Measurements from ENCODE around the gene KCNH3.

Gene KCNH3

DNA sequence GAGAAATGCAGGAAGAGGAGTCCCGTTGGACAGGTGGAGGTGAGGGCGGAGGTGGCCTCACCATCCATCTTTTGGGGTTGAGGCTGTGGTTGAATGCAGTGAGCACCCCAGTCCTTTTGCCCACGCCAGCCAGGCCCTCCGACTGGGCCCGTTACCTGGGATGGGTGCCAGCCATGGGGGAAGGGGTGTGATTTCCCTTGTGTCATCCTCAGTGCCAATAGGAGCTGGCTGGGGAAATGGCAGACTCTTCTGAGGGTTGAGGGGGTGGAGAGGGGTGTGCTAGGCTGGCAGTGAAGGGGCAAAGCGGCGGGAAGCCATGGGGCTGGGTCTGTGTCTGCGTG is 9.6 kb downstream of the KCNH3 start:
- no peak for DNase-seq

DNA sequence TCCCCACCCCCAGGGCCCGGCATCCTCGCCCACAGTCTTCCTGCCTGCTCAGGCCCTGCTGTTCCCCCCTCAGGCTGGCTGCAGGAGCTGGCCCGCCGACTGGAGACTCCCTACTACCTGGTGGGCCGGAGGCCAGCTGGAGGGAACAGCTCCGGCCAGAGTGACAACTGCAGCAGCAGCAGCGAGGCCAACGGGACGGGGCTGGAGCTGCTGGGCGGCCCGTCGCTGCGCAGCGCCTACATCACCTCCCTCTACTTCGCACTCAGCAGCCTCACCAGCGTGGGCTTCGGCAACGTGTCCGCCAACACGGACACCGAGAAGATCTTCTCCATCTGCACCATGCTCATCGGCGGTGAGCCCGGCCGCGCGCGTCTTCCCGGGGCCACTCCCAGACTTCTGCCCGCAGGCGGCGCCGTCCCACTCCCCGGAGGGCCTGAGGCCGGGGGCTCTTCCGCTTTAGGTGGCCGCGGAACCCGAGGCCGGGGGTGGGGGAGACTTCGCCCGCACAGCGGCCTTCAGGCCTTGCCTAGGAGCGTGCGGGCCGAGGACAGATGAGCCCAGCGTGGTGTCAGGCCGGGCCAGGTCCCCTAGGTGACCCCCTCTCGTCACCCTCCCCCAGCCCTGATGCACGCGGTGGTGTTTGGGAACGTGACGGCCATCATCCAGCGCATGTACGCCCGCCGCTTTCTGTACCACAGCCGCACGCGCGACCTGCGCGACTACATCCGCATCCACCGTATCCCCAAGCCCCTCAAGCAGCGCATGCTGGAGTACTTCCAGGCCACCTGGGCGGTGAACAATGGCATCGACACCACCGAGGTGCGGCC is 10.2 kb downstream of the KCNH3 start:
- no peak for DNase-seq

DNA sequence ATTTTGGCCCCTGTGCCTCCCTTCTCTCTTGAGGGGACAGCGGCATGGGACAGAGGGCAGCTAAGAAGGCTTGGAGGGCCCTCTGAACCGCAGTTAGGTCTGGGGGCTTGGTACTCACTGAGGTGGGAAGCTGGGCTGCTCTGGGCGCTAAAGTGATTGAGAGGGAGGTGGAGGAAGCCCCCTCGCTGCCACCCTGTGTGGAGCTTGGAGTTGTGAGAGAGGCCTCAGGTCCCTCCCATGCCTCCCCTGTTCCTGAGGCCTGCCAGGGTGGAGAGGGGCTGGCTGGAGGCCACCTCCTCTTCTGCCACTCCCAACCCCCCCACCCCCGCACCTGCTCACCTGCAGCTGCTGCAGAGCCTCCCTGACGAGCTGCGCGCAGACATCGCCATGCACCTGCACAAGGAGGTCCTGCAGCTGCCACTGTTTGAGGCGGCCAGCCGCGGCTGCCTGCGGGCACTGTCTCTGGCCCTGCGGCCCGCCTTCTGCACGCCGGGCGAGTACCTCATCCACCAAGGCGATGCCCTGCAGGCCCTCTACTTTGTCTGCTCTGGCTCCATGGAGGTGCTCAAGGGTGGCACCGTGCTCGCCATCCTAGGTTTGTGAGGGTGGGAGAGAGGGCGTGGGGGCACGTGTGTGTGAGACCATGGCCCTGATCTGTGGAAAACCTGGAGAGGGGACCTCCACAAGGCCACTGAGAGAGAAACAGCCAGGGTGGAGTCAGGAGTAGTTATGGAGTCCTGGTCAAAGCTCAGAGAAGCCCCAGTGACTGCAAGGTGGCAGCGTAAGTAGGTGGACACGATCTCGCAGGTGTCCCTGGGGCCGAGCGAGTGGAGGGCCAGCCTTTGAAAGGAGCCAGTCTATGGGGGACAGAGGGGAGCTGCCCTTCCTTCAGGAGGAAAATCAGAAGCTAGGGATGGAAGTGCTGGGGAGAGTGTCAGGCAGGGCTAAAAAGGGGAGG is 11.2 kb downstream of the KCNH3 start:
- peak; percentile 83 for DNase-seq

DNA sequence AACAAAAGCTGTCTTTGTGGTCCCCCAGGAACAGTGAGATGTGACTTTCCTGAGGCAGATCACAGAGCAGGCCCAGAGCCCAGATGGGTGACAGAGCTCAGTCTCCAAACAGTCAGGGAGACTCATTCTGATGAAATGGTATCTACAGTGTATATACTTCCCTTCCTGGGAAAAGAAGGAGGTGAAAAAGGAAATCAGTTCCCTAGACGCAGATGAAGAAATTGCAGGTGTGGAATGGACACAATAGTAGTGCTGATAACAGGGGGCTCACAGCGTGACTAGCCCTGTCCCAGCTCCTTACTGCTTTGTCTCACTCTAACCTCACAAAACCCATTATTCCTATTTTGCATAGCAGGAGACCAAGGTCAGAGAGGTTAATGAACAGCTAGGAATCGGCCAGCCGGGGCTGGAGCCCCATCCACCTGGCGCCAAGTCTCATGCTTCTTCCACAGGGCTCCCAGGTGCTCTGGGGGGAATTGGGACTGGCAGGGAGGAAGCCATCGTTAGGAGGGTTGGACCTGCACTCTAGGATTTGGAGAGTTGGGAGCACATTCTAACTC is 11.9 kb downstream of the KCNH3 start:
- no peak for DNase-seq

DNA sequence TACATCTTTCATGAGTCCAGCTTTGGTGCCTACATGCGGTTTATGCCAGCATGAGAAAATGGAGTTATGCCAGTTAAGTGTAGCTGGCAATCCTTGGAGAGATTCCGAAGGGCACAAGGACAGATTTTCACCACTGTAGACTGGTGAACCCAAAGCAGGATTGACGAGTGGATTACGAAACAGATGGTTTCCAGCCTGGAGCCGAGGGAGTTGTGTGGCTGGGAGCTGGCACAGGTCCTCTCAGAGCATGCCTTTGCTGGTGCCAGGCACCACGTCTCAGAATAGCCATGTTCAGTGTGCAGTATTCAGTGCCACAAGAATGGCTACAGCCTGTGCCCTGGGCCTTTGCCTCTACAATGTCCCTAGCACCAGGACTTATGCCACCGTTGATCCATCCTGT is 13.2 kb downstream of the KCNH3 start:
- no peak for DNase-seq

DNA sequence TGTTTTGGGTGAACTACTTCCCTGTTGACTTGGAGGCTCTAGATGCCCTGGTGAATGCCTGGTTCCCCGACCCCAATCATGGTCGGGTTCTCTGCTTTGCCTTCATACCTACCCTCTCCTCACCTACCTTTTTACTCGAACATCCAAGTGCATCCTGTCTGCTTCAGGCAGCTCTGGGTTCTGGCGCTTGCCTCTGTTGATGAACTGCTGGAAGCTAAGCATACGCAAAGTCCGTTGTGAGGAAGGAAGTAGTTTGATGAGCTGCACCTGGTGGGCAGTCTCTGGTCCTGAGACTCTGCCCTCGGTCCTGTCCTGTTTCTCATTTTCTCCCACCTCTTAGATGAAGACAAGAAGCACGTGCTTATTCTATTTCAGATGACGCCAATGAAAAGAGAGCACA is 13.6 kb downstream of the KCNH3 start:
- DNase-seq = no peak

DNA sequence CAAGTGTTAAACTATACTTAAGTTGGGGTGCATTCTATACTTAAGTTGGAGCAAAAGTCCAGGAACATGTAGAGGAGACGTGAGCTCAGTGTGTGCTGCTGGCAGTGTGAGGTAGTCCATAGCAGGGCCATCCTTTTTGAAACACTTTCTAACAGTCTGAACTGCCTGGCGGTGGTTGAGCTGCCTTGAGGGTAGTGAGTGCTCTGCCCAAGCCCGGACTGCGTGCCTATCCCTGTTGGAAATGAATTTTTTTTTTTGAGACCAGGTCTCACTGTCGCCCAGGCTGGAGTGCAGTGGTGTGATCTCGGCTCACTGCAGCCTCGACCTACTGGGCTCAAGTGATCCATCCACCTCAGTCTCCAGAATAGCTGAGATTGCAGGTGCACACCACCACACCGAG is 14.1 kb downstream of the KCNH3 start:
- no peak for DNase-seq

DNA sequence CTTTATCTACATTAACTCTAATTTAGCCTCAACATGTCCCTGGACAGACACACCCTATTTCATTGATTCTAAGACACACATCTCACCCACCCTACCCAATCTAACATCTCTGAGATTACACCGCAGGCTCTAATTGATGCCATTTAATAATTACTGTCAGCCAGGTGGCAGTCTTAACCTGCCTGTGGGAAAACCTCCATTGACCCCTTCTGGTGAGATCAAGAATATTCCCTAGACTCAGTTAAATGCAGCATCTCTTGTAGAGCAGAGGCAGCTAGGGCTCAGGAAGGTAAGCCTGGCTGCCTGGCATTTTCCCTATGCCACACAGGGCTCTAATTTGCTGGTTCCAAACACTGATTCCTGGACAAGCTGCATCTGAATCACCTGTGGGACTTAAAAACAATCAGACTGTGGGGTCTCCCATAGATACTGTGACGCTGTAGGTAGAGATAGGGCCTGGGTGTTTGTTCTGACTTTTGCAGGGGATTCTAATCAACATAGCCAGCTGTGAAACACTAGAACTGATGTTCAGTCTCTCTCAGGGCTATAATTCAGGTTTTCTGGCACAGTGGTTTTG is 14.8 kb downstream of the KCNH3 start:
- DNase-seq = peak; percentile 25

DNA sequence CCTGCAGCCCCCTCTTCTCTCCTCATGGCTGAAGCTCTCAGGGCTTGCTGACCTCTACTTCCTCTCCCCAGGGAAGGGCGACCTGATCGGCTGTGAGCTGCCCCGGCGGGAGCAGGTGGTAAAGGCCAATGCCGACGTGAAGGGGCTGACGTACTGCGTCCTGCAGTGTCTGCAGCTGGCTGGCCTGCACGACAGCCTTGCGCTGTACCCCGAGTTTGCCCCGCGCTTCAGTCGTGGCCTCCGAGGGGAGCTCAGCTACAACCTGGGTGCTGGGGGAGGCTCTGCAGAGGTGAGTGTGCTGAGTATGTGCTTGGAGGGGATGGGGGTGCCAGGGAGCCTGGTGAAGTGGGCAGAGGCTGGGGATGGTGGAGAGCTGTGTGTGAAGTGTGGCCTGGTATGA is 15.4 kb downstream of the KCNH3 start:
- DNase-seq = no peak

DNA sequence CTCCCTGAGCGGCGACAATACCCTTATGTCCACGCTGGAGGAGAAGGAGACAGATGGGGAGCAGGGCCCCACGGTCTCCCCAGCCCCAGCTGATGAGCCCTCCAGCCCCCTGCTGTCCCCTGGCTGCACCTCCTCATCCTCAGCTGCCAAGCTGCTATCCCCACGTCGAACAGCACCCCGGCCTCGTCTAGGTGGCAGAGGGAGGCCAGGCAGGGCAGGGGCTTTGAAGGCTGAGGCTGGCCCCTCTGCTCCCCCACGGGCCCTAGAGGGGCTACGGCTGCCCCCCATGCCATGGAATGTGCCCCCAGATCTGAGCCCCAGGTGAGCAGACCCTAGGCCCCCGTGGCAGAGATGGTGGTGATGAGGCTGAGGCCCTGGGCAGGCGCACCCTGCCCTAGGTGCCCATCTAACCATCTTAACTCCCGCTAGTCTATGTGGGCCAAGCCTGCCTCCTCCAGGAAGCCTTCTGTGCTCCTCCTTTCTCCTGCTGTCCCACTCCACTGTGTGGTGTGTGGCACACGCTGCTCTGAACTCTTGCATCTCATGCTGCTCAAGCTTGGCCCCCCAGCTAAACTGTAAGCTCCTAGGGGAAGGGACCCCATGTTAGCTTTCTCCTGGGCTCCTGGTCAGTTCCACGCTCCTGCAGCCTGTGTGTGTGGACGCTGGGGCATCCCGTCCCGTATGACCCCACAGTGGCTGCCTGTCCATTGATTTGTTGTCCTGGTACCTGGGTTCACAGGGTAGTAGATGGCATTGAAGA is 17.0 kb downstream of the KCNH3 start:
- no peak for DNase-seq

DNA sequence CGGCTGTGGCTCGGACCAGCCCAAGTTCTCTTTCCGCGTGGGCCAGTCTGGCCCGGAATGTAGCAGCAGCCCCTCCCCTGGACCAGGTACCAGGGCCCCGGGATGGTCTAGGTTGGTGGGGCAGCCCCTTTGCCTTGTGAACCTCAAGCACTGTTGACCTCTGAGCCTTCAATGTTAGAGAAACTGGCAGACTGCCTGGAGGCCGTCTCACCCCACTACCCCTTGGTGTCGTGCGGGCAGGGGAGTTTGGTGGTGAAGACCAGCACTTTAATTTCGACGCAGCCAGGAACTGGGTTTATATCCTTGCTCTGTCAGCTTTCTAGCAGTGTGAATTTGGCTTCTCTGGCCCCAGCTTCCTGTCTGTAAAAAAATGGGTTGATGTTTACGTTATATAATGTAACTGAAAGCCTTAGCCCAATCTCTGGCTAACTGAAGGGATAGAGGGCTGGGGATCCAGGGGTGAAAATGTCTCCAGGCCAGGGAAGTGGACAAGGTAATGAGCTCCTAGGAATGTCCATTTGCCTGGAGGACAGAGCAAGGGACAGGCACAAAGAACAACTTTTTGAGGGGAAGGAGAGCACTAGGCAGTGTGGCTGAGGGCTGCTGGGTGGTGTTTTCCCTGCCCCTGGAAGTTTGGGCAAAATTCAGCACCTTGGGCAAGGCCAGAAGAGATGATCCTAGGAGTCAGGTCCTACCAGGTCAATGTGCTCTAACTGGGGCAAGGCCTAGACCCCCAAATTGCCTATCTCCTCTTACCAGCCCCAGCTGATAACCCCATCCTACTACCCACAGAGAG is 17.8 kb downstream of the KCNH3 start:
- DNase-seq = no peak

DNA sequence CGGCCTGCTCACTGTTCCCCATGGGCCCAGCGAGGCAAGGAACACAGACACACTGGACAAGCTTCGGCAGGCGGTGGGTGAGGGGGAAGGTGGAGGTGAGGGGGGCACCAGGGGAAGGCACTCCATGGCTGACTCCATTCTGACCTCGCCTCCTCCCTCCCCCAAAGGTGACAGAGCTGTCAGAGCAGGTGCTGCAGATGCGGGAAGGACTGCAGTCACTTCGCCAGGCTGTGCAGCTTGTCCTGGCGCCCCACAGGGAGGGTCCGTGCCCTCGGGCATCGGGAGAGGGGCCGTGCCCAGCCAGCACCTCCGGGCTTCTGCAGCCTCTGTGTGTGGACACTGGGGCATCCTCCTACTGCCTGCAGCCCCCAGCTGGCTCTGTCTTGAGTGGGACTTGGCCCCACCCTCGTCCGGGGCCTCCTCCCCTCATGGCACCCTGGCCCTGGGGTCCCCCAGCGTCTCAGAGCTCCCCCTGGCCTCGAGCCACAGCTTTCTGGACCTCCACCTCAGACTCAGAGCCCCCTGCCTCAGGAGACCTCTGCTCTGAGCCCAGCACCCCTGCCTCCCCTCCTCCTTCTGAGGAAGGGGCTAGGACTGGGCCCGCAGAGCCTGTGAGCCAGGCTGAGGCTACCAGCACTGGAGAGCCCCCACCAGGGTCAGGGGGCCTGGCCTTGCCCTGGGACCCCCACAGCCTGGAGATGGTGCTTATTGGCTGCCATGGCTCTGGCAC is 18.5 kb downstream of the KCNH3 start:
- DNase-seq = no peak

DNA sequence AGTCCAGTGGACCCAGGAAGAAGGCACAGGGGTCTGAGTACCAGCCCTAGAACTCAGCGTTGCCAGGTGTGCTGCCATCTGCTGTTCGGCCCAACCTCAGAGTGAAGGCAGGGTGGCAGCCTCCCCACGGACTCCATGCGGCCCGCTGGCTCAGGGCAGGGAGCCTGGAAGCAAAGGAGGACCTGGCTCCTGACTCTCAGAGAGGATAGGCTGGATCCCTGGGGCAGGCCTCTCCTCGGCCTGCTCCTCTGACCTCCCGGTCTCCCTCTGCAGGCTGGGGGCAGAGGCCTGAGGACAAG is 19.0 kb downstream of the KCNH3 start:
- no peak for DNase-seq

DNA sequence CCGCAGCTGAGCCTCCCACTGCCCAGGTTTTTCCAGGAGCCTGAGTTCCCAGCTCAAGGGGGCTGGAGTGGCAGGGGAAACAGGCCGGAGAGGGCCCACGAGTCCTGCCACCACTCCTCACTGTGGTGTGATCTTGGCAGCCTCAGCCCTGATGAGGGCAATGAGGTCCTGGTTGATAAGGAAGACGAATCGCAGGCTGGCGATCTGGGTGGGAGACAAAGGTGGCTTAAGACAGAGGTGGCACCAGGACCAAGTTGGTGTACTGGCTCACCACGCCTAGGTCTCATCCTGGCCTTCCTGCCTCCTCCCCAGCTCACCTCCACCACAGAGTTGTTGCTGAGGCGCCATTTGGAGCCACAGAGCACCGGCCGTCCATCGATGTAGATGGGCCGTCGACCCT is 19.7 kb downstream of the KCNH3 start:
- no peak for DNase-seq

DNA sequence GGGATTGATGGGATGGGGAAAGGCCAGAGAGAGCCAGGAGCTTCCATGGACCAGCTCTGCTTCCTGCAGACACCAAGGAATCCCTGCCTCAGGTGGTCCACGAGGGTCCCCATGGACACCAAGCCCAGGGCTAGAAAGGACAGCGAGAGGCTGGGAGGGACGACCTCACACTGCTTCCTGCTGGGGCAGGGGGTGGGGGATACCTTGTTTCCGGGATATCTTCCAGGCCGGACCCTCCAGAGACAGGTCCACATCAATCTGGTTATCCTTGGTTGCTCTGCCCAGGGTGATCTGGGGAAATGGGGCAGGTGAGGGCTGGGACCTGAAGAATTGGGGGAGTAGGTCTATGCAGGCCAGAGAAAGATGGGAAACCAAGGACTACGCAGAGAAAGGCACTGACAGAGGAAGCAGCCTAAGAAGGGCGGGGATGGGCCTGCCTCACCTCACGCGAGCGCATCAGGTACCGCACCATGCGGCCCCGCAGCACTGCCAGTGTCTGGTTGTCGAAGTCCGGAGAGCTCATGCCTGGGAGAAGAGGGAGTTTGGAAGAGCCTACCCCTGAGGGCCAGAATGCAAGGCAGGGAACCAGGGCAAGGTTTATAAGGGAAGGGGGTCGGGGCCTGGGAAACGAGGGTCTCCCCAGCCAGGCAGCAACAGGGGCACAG is 20.3 kb downstream of the KCNH3 start:
- no peak for DNase-seq

DNA sequence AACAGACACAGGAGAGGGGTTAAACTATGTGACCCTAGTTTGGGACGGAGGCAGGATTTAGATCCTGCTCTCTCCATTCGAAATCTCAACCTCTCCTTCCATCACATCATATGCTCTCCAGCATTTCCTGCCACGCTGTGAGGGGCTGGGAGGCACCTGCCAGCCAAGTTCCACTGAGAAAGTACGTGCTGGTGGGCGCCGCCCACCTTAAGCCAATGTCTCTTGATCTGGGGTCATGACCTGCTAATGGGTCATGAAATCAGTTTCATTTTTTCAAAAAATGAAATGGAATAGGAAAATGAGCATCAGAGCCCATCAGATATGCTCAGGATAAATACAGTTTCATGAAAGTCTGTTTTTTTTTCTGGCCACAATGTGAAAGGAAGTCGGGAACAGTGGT is 21.9 kb downstream of the KCNH3 start:
- DNase-seq = no peak

DNA sequence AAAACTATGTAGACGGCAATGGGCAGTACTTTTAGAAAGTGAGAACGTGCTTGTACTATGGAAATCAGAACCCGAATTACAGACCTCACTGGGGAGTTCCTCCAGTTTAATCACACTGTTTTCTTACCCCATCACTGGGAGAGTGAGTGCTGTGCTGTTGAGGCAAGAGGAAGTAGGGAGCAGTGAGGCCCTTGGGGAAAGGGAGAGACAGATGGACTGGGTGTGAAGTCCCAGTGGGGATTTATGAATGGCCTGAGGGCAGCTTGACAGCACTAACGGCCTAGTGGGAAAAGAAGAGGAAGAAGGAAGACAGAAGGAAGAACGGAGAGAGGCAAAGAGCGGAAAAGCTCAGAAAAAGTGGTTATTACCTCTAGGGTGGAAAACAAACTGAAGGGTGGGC is 23.4 kb downstream of the KCNH3 start:
- no peak for DNase-seq

DNA sequence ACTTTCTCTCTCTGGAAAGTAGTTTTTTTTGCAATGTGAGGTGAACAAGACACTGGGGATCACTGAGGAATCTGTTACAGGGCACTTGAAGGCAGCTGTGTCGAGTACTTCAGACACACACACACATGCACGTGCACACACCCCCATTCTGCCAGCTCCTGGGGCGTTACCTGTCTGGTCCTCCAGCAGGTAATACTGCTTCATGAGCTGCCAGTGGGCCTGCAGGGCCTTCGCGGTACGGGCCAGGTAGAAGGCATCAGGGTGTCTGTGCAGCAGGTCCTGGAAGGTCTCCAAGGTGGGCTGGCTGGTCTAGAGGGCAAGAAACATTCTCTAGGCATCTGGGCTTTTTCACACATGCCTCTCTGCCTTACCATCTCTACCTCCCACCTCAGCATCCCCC is 24.0 kb downstream of the KCNH3 start:
- DNase-seq = no peak

DNA sequence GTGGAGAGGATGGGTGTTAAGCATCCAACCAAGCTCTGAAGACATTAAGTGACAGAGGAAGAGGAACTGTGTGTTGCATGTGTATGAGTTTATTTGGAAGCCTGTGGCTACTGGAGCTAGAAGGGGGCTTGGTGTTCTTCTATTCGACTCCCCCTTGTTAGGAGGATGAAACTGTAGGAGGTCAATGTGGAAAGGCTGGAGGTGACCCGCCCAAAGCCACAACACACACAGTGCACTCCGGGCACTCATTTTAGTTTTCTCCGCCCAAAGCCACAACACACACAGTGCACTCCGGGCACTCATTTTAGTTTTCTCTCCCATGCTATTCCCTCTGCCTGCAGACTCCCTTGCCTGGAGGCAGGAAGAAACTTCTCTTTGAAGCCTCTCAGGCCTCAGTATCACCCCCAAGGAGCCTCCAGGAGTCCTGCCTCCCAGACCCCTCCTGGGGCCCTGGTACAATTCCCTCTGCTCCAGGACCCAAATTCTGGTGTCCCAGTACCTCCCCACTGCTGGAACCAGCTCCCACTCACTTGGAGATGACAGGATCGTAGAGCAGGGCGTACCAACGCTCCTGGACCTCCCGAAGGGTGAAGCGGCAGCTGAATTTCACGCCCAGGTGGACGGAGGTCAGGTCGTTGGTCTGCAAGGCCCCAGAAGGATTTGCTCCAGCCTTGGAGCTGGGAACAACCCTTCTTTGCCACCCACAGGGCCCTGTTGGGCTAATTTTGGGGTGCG is 25.3 kb downstream of the KCNH3 start:
- DNase-seq = no peak

Data from DMS79 (cell line).